ENCODE results near the gene LGI1. TPM values are rescaled to one million over a fixed set of nuclear protein-coding genes. Genes with fewer than 3 reads are reported as not detected.

LGI1 gene
- 0.21 TPM for total RNA-seq

- Histone ChIP-seq H3K27me3 (ENCODE audit: insufficient read depth, low read length) (peaks cover 65% of the 10 kb centered on the region), H3K4me3 (ENCODE audit: low read length) (no peak within 1 kb of the TSS), H3K9me3 (ENCODE audit: low read depth, low read length) (no peaks in the 10 kb centered on the region), H3K4me1 (ENCODE audit: insufficient read depth, low read length) (no peaks in the 10 kb centered on the region)
Measured at GRCh38 chr10:93757801-93758507, at the start of gene LGI1. TSS of gene LGI1 (plus strand) at chr10:93757936. CDS start at chr10:93758145, 209 bp downstream.

- Histone ChIP-seq H3K4me3 (ENCODE audit: low read length) (no peak overlapping the region), H3K9me3 (ENCODE audit: low read depth, low read length) (no peaks in the 10 kb centered on the region), H3K4me1 (ENCODE audit: insufficient read depth, low read length) (no peaks in the 10 kb centered on the region), H3K27me3 (ENCODE audit: insufficient read depth, low read length) (peaks cover 4% of the 10 kb centered on the region)
Measured at GRCh38 chr10:93710333-93710909, 47.3 kb upstream of the LGI1 start.

GRCh38 chr10:93711891-93712290 is 45.8 kb upstream of the LGI1 start:
- Histone ChIP-seq H3K27me3 (ENCODE audit: insufficient read depth, low read length) (peaks cover 4% of the 10 kb centered on the region), H3K4me3 (ENCODE audit: low read length) (no peak overlapping the region), H3K4me1 (ENCODE audit: insufficient read depth, low read length) (no peaks in the 10 kb centered on the region), H3K9me3 (ENCODE audit: low read depth, low read length) (no peaks in the 10 kb centered on the region)

GRCh38 chr10:93712593-93712992 is 45.1 kb upstream of the LGI1 start:
- peaks cover 7% of the 10 kb centered on the region for H3K27me3 ChIP-seq (ENCODE audit: insufficient read depth, low read length)
- no peak overlapping the region for H3K4me3 ChIP-seq (ENCODE audit: low read length)
- H3K4me1 ChIP-seq (ENCODE audit: insufficient read depth, low read length): no peaks in the 10 kb centered on the region
- no peaks in the 10 kb centered on the region for H3K9me3 ChIP-seq (ENCODE audit: low read depth, low read length)

GRCh38 chr10:93715345-93715744 is 42.4 kb upstream of the LGI1 start:
- H3K27me3 ChIP-seq (ENCODE audit: insufficient read depth, low read length): peaks cover 3% of the 10 kb centered on the region
- no peaks in the 10 kb centered on the region for H3K4me1 ChIP-seq (ENCODE audit: insufficient read depth, low read length)
- no peaks in the 10 kb centered on the region for H3K9me3 ChIP-seq (ENCODE audit: low read depth, low read length)
- H3K4me3 ChIP-seq (ENCODE audit: low read length): no peak overlapping the region

GRCh38 chr10:93716766-93717165 is 41.0 kb upstream of the LGI1 start:
- H3K4me3 ChIP-seq (ENCODE audit: low read length): no peak overlapping the region
- peaks cover 3% of the 10 kb centered on the region for H3K27me3 ChIP-seq (ENCODE audit: insufficient read depth, low read length)
- H3K9me3 ChIP-seq (ENCODE audit: low read depth, low read length): no peaks in the 10 kb centered on the region
- no peaks in the 10 kb centered on the region for H3K4me1 ChIP-seq (ENCODE audit: insufficient read depth, low read length)

- Histone ChIP-seq H3K4me3 (ENCODE audit: low read length) (no peak overlapping the region), H3K27me3 (ENCODE audit: insufficient read depth, low read length) (peaks cover 9% of the 10 kb centered on the region), H3K9me3 (ENCODE audit: low read depth, low read length) (no peaks in the 10 kb centered on the region), H3K4me1 (ENCODE audit: insufficient read depth, low read length) (no peaks in the 10 kb centered on the region)
Measured at GRCh38 chr10:93718937-93719725, 38.6 kb upstream of the LGI1 start.

GRCh38 chr10:93719901-93720300 is 37.8 kb upstream of the LGI1 start:
- no peaks in the 10 kb centered on the region for H3K9me3 ChIP-seq (ENCODE audit: low read depth, low read length)

GRCh38 chr10:93722550-93722949 is 35.2 kb upstream of the LGI1 start:
- Histone ChIP-seq H3K4me3 (ENCODE audit: low read length) (no peak overlapping the region), H3K4me1 (ENCODE audit: insufficient read depth, low read length) (no peaks in the 10 kb centered on the region), H3K9me3 (ENCODE audit: low read depth, low read length) (no peaks in the 10 kb centered on the region), H3K27me3 (ENCODE audit: insufficient read depth, low read length) (peaks cover 28% of the 10 kb centered on the region)

More at GRCh38 chr10:93719901-93720300, 37.8 kb upstream of the LGI1 start:
- no peaks in the 10 kb centered on the region for H3K4me1 ChIP-seq (ENCODE audit: insufficient read depth, low read length)
- no peak overlapping the region for H3K4me3 ChIP-seq (ENCODE audit: low read length)
- peaks cover 15% of the 10 kb centered on the region for H3K27me3 ChIP-seq (ENCODE audit: insufficient read depth, low read length)

- H3K4me3 ChIP-seq (ENCODE audit: low read length): no peak overlapping the region
- H3K4me1 ChIP-seq (ENCODE audit: insufficient read depth, low read length): no peaks in the 10 kb centered on the region
- H3K9me3 ChIP-seq (ENCODE audit: low read depth, low read length): no peaks in the 10 kb centered on the region
Measured at GRCh38 chr10:93723153-93723552, 34.6 kb upstream of the LGI1 start.

GRCh38 chr10:93726024-93726423 is 31.7 kb upstream of the LGI1 start:
- Histone ChIP-seq H3K4me1 (ENCODE audit: insufficient read depth, low read length) (no peaks in the 10 kb centered on the region), H3K9me3 (ENCODE audit: low read depth, low read length) (no peaks in the 10 kb centered on the region), H3K27me3 (ENCODE audit: insufficient read depth, low read length) (peaks cover 38% of the 10 kb centered on the region), H3K4me3 (ENCODE audit: low read length) (no peak overlapping the region)

More at GRCh38 chr10:93723153-93723552, 34.6 kb upstream of the LGI1 start:
- H3K27me3 ChIP-seq (ENCODE audit: insufficient read depth, low read length): peaks cover 29% of the 10 kb centered on the region

- peaks cover 26% of the 10 kb centered on the region for H3K4me1 ChIP-seq (ENCODE audit: insufficient read depth, low read length)
- H3K4me3 ChIP-seq (ENCODE audit: low read length): no peak overlapping the region
- H3K27me3 ChIP-seq (ENCODE audit: insufficient read depth, low read length): no peaks in the 10 kb centered on the region
- no peaks in the 10 kb centered on the region for H3K9me3 ChIP-seq (ENCODE audit: low read depth, low read length)
Measured at GRCh38 chr10:93741367-93741766, 16.4 kb upstream of the LGI1 start.

GRCh38 chr10:93742633-93743349 is 14.9 kb upstream of the LGI1 start:
- Histone ChIP-seq H3K4me3 (ENCODE audit: low read length) (peak overlapping the region; percentile 28), H3K4me1 (ENCODE audit: insufficient read depth, low read length) (peaks cover 38% of the 10 kb centered on the region), H3K9me3 (ENCODE audit: low read depth, low read length) (no peaks in the 10 kb centered on the region), H3K27me3 (ENCODE audit: insufficient read depth, low read length) (no peaks in the 10 kb centered on the region)

- Histone ChIP-seq H3K4me1 (ENCODE audit: insufficient read depth, low read length) (peaks cover 38% of the 10 kb centered on the region), H3K27me3 (ENCODE audit: insufficient read depth, low read length) (peaks cover 3% of the 10 kb centered on the region), H3K4me3 (ENCODE audit: low read length) (no peak overlapping the region), H3K9me3 (ENCODE audit: low read depth, low read length) (no peaks in the 10 kb centered on the region)
Measured at GRCh38 chr10:93745408-93746065, 12.2 kb upstream of the LGI1 start.

Data from mononuclear cell (primary cell).